ENCODE results near the gene RNF126.
"Not testable (repeated sequence)": the region's sequence is repeated elsewhere in the genome, so short reads cannot be mapped to it uniquely, and the experiment has no call there.

DNA sequence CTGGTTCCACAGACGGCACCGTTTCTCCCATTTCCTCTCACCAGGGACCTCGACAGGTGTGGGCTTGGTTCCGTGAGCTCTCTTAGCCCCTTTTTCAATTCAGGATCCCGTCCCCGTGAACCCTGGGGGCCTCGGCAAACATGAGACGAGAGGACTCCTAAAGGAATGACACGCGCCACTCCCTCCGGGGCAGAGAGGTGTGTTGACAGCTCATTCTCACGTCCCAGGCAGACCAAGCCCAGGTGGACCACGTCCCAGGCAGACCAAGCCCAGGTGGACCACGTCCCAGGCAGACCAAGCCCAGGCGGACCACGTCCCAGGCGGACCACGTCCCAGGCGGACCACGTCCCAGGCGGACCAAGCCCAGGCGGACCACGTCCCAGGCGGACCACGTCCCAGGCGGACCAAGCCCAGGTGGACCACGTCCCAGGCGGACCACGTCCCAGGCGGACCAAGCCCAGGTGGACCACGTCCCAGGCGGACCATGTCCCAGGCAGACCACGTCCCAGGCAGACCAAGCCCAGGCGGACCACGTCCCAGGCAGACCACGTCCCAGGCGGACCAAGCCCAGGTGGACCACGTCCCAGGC lies 4.1 kb upstream of the RNF126 start:
- TF ChIP-seq, protein P1, sequence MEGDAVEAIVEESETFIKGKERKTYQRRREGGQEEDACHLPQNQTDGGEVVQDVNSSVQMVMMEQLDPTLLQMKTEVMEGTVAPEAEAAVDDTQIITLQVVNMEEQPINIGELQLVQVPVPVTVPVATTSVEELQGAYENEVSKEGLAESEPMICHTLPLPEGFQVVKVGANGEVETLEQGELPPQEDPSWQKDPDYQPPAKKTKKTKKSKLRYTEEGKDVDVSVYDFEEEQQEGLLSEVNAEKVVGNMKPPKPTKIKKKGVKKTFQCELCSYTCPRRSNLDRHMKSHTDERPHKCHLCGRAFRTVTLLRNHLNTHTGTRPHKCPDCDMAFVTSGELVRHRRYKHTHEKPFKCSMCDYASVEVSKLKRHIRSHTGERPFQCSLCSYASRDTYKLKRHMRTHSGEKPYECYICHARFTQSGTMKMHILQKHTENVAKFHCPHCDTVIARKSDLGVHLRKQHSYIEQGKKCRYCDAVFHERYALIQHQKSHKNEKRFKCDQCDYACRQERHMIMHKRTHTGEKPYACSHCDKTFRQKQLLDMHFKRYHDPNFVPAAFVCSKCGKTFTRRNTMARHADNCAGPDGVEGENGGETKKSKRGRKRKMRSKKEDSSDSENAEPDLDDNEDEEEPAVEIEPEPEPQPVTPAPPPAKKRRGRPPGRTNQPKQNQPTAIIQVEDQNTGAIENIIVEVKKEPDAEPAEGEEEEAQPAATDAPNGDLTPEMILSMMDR (IDR thresholded peaks at IDR 0.05; ENCODE audit: poor library complexity, severe bottlenecking), result not testable (repeated sequence)
- not testable (repeated sequence) for TF ChIP-seq EZH2 (IDR thresholded peaks at IDR 0.05; ENCODE audit: borderline replicate concordance, insufficient read depth, low read length, poor library complexity, severe bottlenecking); RAD21 (conservative IDR thresholded peaks at IDR 0.05); POLR2AphosphoS5 (IDR thresholded peaks at IDR 0.05); EP300 (conservative IDR thresholded peaks at IDR 0.05; ENCODE audit: poor library complexity, severe bottlenecking); SMC3 (conservative IDR thresholded peaks at IDR 0.05; ENCODE audit: poor library complexity); TAF1 (IDR thresholded peaks at IDR 0.05; ENCODE audit: low read depth); MXI1 (conservative IDR thresholded peaks at IDR 0.05; ENCODE audit: poor library complexity, severe bottlenecking)
- TF ChIP-seq, protein P2, sequence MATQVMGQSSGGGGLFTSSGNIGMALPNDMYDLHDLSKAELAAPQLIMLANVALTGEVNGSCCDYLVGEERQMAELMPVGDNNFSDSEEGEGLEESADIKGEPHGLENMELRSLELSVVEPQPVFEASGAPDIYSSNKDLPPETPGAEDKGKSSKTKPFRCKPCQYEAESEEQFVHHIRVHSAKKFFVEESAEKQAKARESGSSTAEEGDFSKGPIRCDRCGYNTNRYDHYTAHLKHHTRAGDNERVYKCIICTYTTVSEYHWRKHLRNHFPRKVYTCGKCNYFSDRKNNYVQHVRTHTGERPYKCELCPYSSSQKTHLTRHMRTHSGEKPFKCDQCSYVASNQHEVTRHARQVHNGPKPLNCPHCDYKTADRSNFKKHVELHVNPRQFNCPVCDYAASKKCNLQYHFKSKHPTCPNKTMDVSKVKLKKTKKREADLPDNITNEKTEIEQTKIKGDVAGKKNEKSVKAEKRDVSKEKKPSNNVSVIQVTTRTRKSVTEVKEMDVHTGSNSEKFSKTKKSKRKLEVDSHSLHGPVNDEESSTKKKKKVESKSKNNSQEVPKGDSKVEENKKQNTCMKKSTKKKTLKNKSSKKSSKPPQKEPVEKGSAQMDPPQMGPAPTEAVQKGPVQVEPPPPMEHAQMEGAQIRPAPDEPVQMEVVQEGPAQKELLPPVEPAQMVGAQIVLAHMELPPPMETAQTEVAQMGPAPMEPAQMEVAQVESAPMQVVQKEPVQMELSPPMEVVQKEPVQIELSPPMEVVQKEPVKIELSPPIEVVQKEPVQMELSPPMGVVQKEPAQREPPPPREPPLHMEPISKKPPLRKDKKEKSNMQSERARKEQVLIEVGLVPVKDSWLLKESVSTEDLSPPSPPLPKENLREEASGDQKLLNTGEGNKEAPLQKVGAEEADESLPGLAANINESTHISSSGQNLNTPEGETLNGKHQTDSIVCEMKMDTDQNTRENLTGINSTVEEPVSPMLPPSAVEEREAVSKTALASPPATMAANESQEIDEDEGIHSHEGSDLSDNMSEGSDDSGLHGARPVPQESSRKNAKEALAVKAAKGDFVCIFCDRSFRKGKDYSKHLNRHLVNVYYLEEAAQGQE (IDR thresholded peaks at IDR 0.05; ENCODE audit: borderline replicate concordance), result not testable (repeated sequence)

All from neural cell (in vitro differentiated cells).